Measurements from ENCODE around the gene AGBL1.

GRCh38 chr15:86540840-86541467 is 461.3 kb downstream of the AGBL1 start:
- TF ChIP-seq CTCF (IDR thresholded peaks at IDR 0.05), result no peak
- no peak for TF ChIP-seq NR3C1 (IDR thresholded peaks at IDR 0.05)
- TF ChIP-seq KDM1A (IDR thresholded peaks at IDR 0.05; ENCODE audit: low read depth), result no peak

Data from A549 (cell line).